Measurements from ENCODE around the gene HBG1. TPM values are rescaled to one million over a fixed set of nuclear protein-coding genes. Genes with fewer than 3 reads are reported as not detected.

Gene HBG1
- total and polyA plus RNA-seq, 8 donors, result 6.2 TPM; not detected in 7

GRCh38 chr11:5282628-5283027, 33.0 kb upstream of the HBG1 start:
- 59 to 81% (median 72%) methylated on average over 2 of the region's 2 CpGs for WGBS, 5 donors
- no peak for DNase-seq
- Histone ChIP-seq H3K9me3 (no peaks in the 10 kb centered on the region), H3K4me1 (no peaks in the 10 kb centered on the region), H3K36me3 (no peaks in the 10 kb centered on the region), H3K27ac (no peak overlapping the region), H3K4me3 (no peak overlapping the region), H3K27me3 (no peaks in the 10 kb centered on the region)
- intact Hi-C loops (cut with DNase I; ENCODE audit: low total_unique reads), result no loop called here
- TF ChIP-seq POLR2A (IDR thresholded peaks at IDR 0.05) (no peak), POLR2AphosphoS5 (IDR thresholded peaks at IDR 0.05) (no peak), EP300 (IDR thresholded peaks at IDR 0.05) (no peak)
- TF ChIP-seq, protein P1, sequence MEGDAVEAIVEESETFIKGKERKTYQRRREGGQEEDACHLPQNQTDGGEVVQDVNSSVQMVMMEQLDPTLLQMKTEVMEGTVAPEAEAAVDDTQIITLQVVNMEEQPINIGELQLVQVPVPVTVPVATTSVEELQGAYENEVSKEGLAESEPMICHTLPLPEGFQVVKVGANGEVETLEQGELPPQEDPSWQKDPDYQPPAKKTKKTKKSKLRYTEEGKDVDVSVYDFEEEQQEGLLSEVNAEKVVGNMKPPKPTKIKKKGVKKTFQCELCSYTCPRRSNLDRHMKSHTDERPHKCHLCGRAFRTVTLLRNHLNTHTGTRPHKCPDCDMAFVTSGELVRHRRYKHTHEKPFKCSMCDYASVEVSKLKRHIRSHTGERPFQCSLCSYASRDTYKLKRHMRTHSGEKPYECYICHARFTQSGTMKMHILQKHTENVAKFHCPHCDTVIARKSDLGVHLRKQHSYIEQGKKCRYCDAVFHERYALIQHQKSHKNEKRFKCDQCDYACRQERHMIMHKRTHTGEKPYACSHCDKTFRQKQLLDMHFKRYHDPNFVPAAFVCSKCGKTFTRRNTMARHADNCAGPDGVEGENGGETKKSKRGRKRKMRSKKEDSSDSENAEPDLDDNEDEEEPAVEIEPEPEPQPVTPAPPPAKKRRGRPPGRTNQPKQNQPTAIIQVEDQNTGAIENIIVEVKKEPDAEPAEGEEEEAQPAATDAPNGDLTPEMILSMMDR (IDR thresholded peaks at IDR 0.05), result no peak

GRCh38 chr11:5281596-5281995, 31.9 kb upstream of the HBG1 start:
- Histone ChIP-seq H3K4me1 (no peaks in the 10 kb centered on the region), H3K36me3 (no peaks in the 10 kb centered on the region), H3K4me3 (no peak overlapping the region), H3K27me3 (no peaks in the 10 kb centered on the region), H3K9me3 (no peaks in the 10 kb centered on the region), H3K27ac (no peak overlapping the region)
- intact Hi-C loops (cut with DNase I; ENCODE audit: low total_unique reads), result no loop called here
- no peak for DNase-seq
- TF ChIP-seq POLR2AphosphoS5 (IDR thresholded peaks at IDR 0.05) (no peak), POLR2A (IDR thresholded peaks at IDR 0.05) (no peak), EP300 (IDR thresholded peaks at IDR 0.05) (no peak)
- TF ChIP-seq, protein P1 (IDR thresholded peaks at IDR 0.05), result no peak

GRCh38 chr11:5280582-5281102, 31.0 kb upstream of the HBG1 start:
- 38 to 51% (median 48%) methylated on average over 3 of the region's 3 CpGs for whole genome bisulfite sequencing, 5 donors
- peak; percentile 45 to 65 for DNase-seq

GRCh38 chr11:5279471-5280090, 29.9 kb upstream of the HBG1 start:
- H3K9me3 ChIP-seq, result no peaks in the 10 kb centered on the region
- H3K27ac ChIP-seq, result no peak overlapping the region
- TF ChIP-seq, protein P1 (IDR thresholded peaks at IDR 0.05), result no peak
- TF ChIP-seq POLR2AphosphoS5 (IDR thresholded peaks at IDR 0.05), result no peak
- no peak for TF ChIP-seq EP300 (IDR thresholded peaks at IDR 0.05)
- no peak for TF ChIP-seq POLR2A (IDR thresholded peaks at IDR 0.05)
- no peaks in the 10 kb centered on the region for H3K36me3 ChIP-seq
- no peaks in the 10 kb centered on the region for H3K27me3 ChIP-seq
- WGBS, 5 donors, result 70 to 80% (median 74%) methylated on average over 4 of the region's 4 CpGs
- DNase-seq, result no peak
- no peaks in the 10 kb centered on the region for H3K4me1 ChIP-seq
- intact Hi-C loops (cut with DNase I; ENCODE audit: low total_unique reads), result no loop called here
- H3K4me3 ChIP-seq, result no peak overlapping the region

More at GRCh38 chr11:5280582-5281102, 31.0 kb upstream of the HBG1 start:
- no peaks in the 10 kb centered on the region for H3K27me3 ChIP-seq
- TF ChIP-seq POLR2AphosphoS5 (IDR thresholded peaks at IDR 0.05) (peak in 1 of 3 donors; percentile 54), POLR2A (IDR thresholded peaks at IDR 0.05) (no peak)
- no peaks in the 10 kb centered on the region for H3K9me3 ChIP-seq
- no peaks in the 10 kb centered on the region for H3K4me1 ChIP-seq
- H3K36me3 ChIP-seq, result no peaks in the 10 kb centered on the region
- intact Hi-C loops (cut with DNase I; ENCODE audit: low total_unique reads), result no loop called here
- H3K4me3 ChIP-seq, result no peak overlapping the region
- no peak overlapping the region for H3K27ac ChIP-seq

DNA sequence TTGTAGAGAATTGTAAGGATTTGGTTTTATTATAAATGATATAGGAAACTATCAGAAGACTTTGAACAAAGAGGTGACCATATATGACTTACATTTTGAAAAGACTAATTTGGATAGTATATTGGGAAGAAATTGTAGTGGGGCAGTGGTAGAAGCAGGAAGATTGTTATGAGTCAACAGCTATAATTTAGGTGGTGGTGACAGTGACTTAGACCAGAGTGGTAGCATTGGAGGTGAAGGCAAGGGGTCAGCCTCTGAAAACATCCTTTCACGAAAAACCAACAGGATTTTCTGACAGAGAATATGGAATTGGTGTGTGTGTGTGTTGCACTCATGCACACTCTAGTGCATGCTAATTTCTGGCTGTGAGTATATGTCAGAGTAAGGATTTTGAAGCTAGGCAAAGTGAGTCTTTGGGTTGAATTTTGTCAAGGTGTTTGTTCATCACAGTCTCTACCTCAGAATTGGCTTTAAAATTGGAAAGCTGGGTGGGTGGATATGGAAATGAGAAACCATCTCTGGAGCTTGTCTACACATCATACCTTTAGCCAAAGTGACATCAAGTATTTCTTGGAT, 28.2 kb upstream of the HBG1 start:
- no peak overlapping the region for H3K4me3 ChIP-seq
- WGBS, 5 donors, result 51 to 82% (median 75%) methylated on average over 1 of the region's 1 CpG
- no peaks in the 10 kb centered on the region for H3K36me3 ChIP-seq
- no peak overlapping the region for H3K27ac ChIP-seq
- H3K9me3 ChIP-seq, result no peaks in the 10 kb centered on the region
- intact Hi-C loops (cut with DNase I; ENCODE audit: low total_unique reads), result no loop called here
- H3K4me1 ChIP-seq, result no peaks in the 10 kb centered on the region
- TF ChIP-seq POLR2A (IDR thresholded peaks at IDR 0.05) (no peak), EP300 (IDR thresholded peaks at IDR 0.05) (no peak), POLR2AphosphoS5 (IDR thresholded peaks at IDR 0.05) (no peak)
- TF ChIP-seq, protein P1 (IDR thresholded peaks at IDR 0.05), result no peak
- H3K27me3 ChIP-seq, result no peaks in the 10 kb centered on the region
- no peak for DNase-seq
